RWPE2 (cell line): ENCODE results near the gene ZNF628.

Experiments
- ATAC-seq: fragments of 200-7000 bp; cut with Tn5 transposase; 3 replicates; pipeline ENCODE4 v1.9.1; 2021; ENCODE audit warnings: low read depth
- DNase-seq: peaks from one replicate; pipeline ENCODE4 v3.0.0-alpha.2; 2020; ENCODE audit warnings: low spot score
- H3K27ac ChIP-seq: fragments of 450-650 bp; 2 replicates; pipeline ENCODE4 v1.5.1; 2017; ENCODE audit warnings: mild to moderate bottlenecking; ENCODE audit not compliant: poor library complexity, severe bottlenecking
- H3K27me3 ChIP-seq: fragments of 250-450 bp; sonication (Bioruptor Pico); 2 replicates; pipeline ENCODE4 v1.5.1; 2021; ENCODE audit warnings: mild to moderate bottlenecking, moderate library complexity; ENCODE audit not compliant: insufficient read depth, poor library complexity, severe bottlenecking
- H3K36me3 ChIP-seq: fragments of 250-450 bp; sonication (Bioruptor Pico); 2 replicates; pipeline ENCODE4 v1.5.1; 2020; ENCODE audit warnings: low read depth, mild to moderate bottlenecking, moderate library complexity
- H3K4me1 ChIP-seq: fragments of 250-450 bp; sonication (Bioruptor Pico); 2 replicates; pipeline ENCODE4 v1.5.1; 2021; ENCODE audit warnings: mild to moderate bottlenecking, moderate library complexity; ENCODE audit not compliant: insufficient read depth, poor library complexity, severe bottlenecking
- H3K4me3 ChIP-seq: fragments of 250-450 bp; sonication (Bioruptor Pico); 2 replicates; pipeline ENCODE4 v1.5.1; 2021; ENCODE audit warnings: mild to moderate bottlenecking, moderate library complexity; ENCODE audit not compliant: severe bottlenecking
- H3K9me3 ChIP-seq: fragments of 250-450 bp; sonication (Bioruptor Pico); 2 replicates; pipeline ENCODE4 v1.5.1; 2021; ENCODE audit warnings: mild to moderate bottlenecking, moderate library complexity; ENCODE audit not compliant: severe bottlenecking
- TF ChIP-seq, protein P1 (sequence below): fragments of 450-650 bp; IDR thresholded peaks from one replicate; pipeline ENCODE4 v1.5.1; 2017; ENCODE audit warnings: mild to moderate bottlenecking, moderate library complexity; ENCODE audit not compliant: poor library complexity, severe bottlenecking

Gene ZNF628

DNA sequence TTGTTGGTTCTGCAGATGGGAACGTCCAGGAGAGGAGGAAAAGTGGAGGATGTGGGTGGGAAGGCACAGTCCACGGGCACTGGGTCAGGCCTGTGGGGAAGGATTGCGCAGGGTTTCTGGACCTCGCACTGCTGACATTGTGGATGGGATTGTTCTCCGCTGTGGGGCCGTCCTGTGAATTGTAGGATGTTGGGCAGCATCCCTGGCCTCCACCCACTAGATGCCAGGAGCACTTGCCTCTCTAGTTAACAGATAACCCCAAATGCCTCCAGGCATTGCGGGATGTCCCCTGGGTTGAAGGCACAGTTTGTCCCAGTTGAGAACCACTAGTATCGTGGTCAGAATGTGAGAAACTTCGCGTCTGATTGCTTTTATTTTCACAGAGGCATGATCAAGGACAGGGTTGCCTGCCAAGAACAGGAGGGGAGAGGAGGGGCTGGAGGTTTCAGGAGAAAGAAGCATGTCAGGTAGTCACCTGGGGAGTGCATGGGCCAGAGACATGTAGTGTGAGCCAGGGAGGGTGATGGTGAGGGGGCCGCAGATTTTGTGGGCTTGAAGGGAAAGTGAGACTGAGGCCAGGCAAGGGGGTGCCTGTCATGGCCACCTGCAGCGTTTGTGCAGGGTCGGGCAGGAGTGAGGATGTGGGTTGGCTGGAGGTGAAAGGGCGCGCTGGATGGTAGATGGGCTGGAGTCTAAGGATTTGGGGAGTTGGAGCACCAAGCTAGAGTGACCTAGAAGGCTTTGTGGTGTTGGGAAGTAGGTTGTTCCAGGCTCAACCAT is 3.2 kb downstream of the ZNF628 start:
- DNase-seq = no peak
- Histone ChIP-seq H3K36me3 (no peaks in the 10 kb centered on the region), H3K4me3 (no peak overlapping the region), H3K9me3 (no peaks in the 10 kb centered on the region), H3K27me3 (no peaks in the 10 kb centered on the region), H3K4me1 (peaks cover 9% of the 10 kb centered on the region), H3K27ac (no peak overlapping the region)
- TF ChIP-seq, protein P1, sequence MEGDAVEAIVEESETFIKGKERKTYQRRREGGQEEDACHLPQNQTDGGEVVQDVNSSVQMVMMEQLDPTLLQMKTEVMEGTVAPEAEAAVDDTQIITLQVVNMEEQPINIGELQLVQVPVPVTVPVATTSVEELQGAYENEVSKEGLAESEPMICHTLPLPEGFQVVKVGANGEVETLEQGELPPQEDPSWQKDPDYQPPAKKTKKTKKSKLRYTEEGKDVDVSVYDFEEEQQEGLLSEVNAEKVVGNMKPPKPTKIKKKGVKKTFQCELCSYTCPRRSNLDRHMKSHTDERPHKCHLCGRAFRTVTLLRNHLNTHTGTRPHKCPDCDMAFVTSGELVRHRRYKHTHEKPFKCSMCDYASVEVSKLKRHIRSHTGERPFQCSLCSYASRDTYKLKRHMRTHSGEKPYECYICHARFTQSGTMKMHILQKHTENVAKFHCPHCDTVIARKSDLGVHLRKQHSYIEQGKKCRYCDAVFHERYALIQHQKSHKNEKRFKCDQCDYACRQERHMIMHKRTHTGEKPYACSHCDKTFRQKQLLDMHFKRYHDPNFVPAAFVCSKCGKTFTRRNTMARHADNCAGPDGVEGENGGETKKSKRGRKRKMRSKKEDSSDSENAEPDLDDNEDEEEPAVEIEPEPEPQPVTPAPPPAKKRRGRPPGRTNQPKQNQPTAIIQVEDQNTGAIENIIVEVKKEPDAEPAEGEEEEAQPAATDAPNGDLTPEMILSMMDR = no peak
- ATAC-seq = no peak

DNA sequence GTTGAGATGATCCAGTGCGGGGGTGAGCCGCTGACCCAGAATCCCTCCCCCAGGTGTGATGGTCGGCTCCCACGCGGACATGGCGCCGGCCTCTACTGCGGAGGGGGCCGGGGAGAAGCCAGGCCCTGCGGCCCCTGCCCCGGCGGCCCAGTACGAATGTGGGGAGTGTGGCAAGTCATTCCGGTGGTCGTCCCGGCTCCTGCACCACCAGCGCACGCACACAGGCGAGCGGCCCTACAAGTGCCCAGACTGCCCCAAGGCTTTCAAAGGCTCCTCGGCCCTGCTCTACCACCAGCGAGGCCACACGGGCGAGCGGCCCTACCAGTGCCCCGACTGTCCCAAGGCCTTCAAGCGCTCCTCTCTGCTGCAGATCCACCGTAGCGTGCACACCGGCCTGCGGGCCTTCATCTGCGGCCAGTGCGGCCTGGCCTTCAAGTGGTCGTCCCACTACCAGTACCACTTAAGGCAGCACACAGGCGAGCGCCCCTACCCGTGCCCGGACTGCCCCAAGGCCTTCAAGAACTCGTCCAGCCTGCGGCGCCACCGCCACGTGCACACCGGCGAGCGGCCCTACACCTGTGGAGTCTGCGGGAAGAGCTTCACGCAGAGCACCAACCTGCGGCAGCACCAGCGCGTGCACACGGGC is 4.9 kb downstream of the ZNF628 start:
- TF ChIP-seq, protein P1 = no peak
- Histone ChIP-seq H3K4me1 (peaks cover 5% of the 10 kb centered on the region), H3K4me3 (no peak overlapping the region), H3K27me3 (no peaks in the 10 kb centered on the region), H3K9me3 (no peaks in the 10 kb centered on the region), H3K27ac (no peak overlapping the region), H3K36me3 (no peaks in the 10 kb centered on the region)
- no peak for ATAC-seq
- DNase-seq = peak; percentile 57

DNA sequence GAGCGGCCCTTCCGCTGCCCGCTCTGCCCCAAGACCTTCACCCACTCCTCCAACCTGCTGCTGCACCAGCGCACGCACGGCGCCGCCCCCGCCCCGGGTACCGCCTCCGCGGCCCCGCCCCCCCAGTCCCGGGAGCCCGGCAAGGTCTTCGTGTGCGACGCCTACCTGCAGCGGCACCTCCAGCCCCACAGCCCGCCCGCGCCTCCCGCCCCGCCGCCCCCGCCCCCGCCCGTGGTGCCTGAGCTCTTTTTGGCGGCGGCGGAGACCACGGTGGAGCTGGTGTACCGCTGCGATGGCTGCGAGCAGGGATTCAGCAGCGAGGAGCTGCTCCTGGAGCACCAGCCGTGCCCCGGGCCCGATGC is 5.4 kb downstream of the ZNF628 start:
- Histone ChIP-seq H3K4me3 (no peak overlapping the region), H3K4me1 (peaks cover 5% of the 10 kb centered on the region), H3K9me3 (no peaks in the 10 kb centered on the region), H3K36me3 (no peaks in the 10 kb centered on the region), H3K27ac (no peak overlapping the region), H3K27me3 (no peaks in the 10 kb centered on the region)
- TF ChIP-seq, protein P1 = no peak
- DNase-seq (no peak), ATAC-seq (no peak)

DNA sequence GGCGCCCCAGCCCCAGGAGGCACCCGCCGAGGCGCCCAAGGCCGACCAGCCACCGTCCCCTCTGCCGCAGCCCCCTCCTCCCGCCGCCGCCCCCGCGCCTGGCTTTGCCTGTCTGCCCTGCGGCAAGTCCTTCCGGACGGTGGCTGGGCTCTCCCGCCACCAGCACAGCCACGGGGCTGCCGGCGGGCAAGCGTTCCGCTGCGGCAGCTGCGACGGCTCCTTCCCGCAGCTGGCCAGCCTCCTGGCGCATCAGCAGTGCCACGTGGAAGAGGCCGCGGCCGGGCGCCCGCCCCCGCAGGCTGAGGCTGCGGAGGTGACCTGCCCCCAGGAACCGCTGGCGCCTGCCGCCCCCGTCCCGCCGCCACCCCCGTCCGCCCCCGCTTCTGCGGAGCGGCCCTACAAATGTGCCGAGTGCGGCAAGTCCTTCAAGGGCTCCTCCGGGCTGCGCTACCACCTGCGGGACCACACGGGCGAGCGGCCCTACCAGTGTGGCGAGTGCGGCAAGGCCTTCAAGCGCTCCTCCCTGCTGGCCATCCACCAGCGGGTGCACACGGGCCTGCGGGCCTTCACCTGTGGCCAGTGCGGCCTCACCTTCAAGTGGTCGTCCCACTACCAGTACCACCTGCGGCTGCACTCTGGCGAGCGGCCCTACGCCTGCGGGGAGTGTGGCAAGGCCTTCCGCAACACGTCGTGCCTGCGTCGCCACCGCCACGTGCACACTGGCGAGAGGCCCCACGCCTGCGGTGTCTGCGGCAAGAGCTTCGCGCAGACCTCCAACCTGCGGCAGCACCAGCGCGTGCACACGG is 5.9 kb downstream of the ZNF628 start:
- H3K4me3 ChIP-seq = no peak overlapping the region
- ATAC-seq (no peak), DNase-seq (peak; percentile 61)
- H3K4me1 ChIP-seq = peaks cover 11% of the 10 kb centered on the region
- H3K36me3 ChIP-seq = no peaks in the 10 kb centered on the region
- H3K27ac ChIP-seq = no peak overlapping the region
- H3K27me3 ChIP-seq = no peaks in the 10 kb centered on the region
- H3K9me3 ChIP-seq = no peaks in the 10 kb centered on the region
- TF ChIP-seq, protein P1 = no peak
